GM19023 (cell line): ENCODE results near the gene PRIM2.
"Not testable (repeated sequence)": the region's sequence is repeated elsewhere in the genome, so short reads cannot be mapped to it uniquely, and the experiment has no call there.

Source experiments
- ATAC-seq: cut with Tn5 transposase; IDR thresholded peaks from one replicate; pipeline ENCODE4 v1.9.1; 2021; ENCODE audit warnings: mild to moderate bottlenecking, moderate library complexity; ENCODE audit not compliant: unreplicated experiment

Gene PRIM2

GRCh38 chr6:57308755-57309154 is 8.7 kb upstream of the PRIM2 start:
- ATAC-seq = not testable (repeated sequence)

GRCh38 chr6:57310095-57310816 is 7.2 kb upstream of the PRIM2 start:
- not testable (repeated sequence) for ATAC-seq

GRCh38 chr6:57310817-57311157 is 6.6 kb upstream of the PRIM2 start:
- no peak for ATAC-seq

- ATAC-seq = not testable (repeated sequence)
Observed at GRCh38 chr6:57311300-57312003, 6.0 kb upstream of the PRIM2 start.

GRCh38 chr6:57312004-57312345 is 5.5 kb upstream of the PRIM2 start:
- ATAC-seq = no peak

GRCh38 chr6:57313009-57313408 is 4.4 kb upstream of the PRIM2 start:
- no peak for ATAC-seq

GRCh38 chr6:57313711-57314471 is 3.5 kb upstream of the PRIM2 start:
- no peak for ATAC-seq

- no peak for ATAC-seq
Observed at GRCh38 chr6:57315111-57315510, 2.3 kb upstream of the PRIM2 start.

- ATAC-seq = no peak
Observed at GRCh38 chr6:57315851-57316250, 1.6 kb upstream of the PRIM2 start.

GRCh38 chr6:57316581-57317059 is 810 bp upstream of the PRIM2 start:
- ATAC-seq = peak; percentile 92

- no peak for ATAC-seq
Observed at GRCh38 chr6:57324538-57324937, 7.1 kb downstream of the PRIM2 start.

GRCh38 chr6:57327311-57327710 is 9.9 kb downstream of the PRIM2 start:
- ATAC-seq = no peak

GRCh38 chr6:57328074-57328473 is 10.6 kb downstream of the PRIM2 start:
- ATAC-seq = no peak

GRCh38 chr6:57329933-57330332 is 12.5 kb downstream of the PRIM2 start:
- no peak for ATAC-seq

- ATAC-seq = no peak
Observed at GRCh38 chr6:57342148-57342669, 24.8 kb downstream of the PRIM2 start.

- not testable (repeated sequence) for ATAC-seq
Observed at GRCh38 chr6:57343342-57343741, 25.9 kb downstream of the PRIM2 start.

- not testable (repeated sequence) for ATAC-seq
Observed at GRCh38 chr6:57346715-57347114, 29.3 kb downstream of the PRIM2 start.

GRCh38 chr6:57347597-57347996 is 30.2 kb downstream of the PRIM2 start:
- not testable (repeated sequence) for ATAC-seq

- ATAC-seq = not testable (repeated sequence)
Observed at GRCh38 chr6:57350443-57350842, 33.0 kb downstream of the PRIM2 start.

GRCh38 chr6:57352596-57352995 is 35.2 kb downstream of the PRIM2 start:
- ATAC-seq = not testable (repeated sequence)

- ATAC-seq = not testable (repeated sequence)
Observed at GRCh38 chr6:57358319-57358718, 40.9 kb downstream of the PRIM2 start.
